ENCODE measurements around the gene PGAP2. TPM values are rescaled to one million over a fixed set of nuclear protein-coding genes. Genes with fewer than 3 reads are reported as not detected.

PGAP2 gene
- total RNA-seq, 1 donor from 2014 or later = 20.3 TPM

DNA sequence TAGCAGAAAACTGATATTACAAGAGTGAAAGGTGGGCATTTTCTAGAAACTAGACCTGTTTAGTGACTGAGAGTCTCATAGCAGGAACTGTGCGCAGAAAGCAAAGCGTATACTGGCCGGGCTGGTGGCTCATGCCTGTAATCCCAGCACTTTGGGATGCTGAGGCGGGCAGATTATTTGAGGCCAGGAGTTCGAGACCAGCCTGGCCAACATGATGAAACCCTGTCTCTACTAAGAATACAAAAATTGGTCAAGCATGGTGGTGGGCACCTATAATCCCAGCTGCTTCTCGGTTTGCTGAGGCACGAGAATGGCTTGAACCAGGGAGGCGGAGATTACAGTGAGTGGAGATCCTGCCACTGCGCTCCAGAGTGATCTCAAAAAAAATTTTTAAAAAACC, 9.2 kb upstream of the PGAP2 start:
- Mint-ChIP-seq H3K9me3 (ENCODE audit: unreplicated experiment) (no peaks in the 10 kb centered on the region), H3K4me1 (ENCODE audit: unreplicated experiment) (peaks cover 30% of the 10 kb centered on the region), H3K4me3 (ENCODE audit: unreplicated experiment) (no peak overlapping the region), H3K27ac (ENCODE audit: unreplicated experiment) (peak overlapping the region; percentile 98), H3K36me3 (ENCODE audit: unreplicated experiment) (no peaks in the 10 kb centered on the region), H3K27me3 (ENCODE audit: unreplicated experiment) (no peaks in the 10 kb centered on the region)
- no peak for TF ChIP-seq CTCF (IDR thresholded peaks at IDR 0.05)
- DNase-seq (ENCODE audit: extremely low spot score, unreplicated experiment) = no peak

DNA sequence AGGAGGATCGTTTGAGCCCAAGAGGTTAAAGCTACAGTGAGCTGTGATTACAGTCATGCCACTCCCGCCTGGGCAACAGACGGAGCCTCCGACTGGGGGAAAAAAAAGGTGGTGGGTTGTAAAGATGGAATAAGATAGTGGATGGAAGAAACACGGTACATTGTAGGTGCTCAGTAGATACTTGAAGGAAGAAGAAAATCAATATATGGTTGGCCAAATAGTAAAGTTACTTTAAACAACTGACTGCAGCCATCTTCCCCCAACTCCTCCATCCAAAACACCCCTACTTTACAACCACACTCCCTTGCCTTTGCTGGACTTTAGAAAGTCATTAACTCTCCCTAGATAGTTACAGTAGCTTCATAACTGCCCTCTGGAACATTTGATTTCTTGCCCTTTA, 8.5 kb upstream of the PGAP2 start:
- Mint-ChIP-seq H3K27ac (ENCODE audit: unreplicated experiment) (no peak overlapping the region), H3K4me3 (ENCODE audit: unreplicated experiment) (no peak overlapping the region), H3K36me3 (ENCODE audit: unreplicated experiment) (no peaks in the 10 kb centered on the region), H3K9me3 (ENCODE audit: unreplicated experiment) (no peaks in the 10 kb centered on the region), H3K4me1 (ENCODE audit: unreplicated experiment) (peaks cover 30% of the 10 kb centered on the region), H3K27me3 (ENCODE audit: unreplicated experiment) (no peaks in the 10 kb centered on the region)
- TF ChIP-seq CTCF (IDR thresholded peaks at IDR 0.05) = no peak
- DNase-seq (ENCODE audit: extremely low spot score, unreplicated experiment) = no peak

- H3K9me3 Mint-ChIP-seq (ENCODE audit: unreplicated experiment) = no peaks in the 10 kb centered on the region
- no peak overlapping the region for H3K27ac Mint-ChIP-seq (ENCODE audit: unreplicated experiment)
- H3K4me3 Mint-ChIP-seq (ENCODE audit: unreplicated experiment) = no peak overlapping the region
- H3K36me3 Mint-ChIP-seq (ENCODE audit: unreplicated experiment) = no peaks in the 10 kb centered on the region
- H3K27me3 Mint-ChIP-seq (ENCODE audit: unreplicated experiment) = no peaks in the 10 kb centered on the region
- H3K4me1 Mint-ChIP-seq (ENCODE audit: unreplicated experiment) = peaks cover 10% of the 10 kb centered on the region
- DNase-seq (ENCODE audit: extremely low spot score, unreplicated experiment) = no peak
- no peak for TF ChIP-seq CTCF (IDR thresholded peaks at IDR 0.05)
Measured at GRCh38 chr11:3802011-3802790, 6.2 kb upstream of the PGAP2 start.

DNA sequence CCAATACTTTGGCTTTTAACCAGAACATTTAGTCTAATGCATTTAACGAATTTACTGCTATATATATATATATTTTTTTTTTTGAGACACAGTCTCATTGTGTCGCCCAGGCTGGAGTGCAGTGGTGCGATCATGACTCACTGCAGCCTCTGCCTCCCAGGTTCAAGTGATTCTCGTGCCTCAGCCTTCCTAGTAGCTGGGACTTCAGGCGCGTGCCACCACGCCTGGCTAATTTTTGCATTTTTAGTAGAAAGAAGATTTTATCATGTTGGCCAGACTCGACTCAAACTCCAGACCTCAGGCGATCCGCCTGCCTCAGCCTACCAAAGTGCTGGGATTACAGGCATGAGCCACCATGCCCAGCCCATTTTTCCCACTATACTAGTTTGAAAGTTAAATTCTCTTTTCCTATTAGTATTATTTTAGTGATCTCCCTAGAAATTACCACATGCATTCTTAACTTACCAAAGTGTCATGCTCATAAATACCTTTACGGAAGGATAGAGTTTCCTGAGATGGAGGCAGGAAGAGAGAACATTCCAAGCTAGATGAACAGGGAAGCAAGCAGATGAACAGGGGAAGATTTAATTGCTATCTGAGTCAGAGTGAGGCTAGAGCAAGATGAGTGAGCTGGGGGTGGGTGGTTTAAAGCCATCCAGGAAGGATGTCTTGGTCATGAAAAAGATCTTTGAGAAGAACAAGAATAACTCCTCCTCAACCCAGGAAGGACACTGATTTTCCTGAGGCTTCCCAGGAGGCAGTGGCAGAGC, 4.4 kb upstream of the PGAP2 start:
- H3K36me3 Mint-ChIP-seq (ENCODE audit: unreplicated experiment) = no peaks in the 10 kb centered on the region
- H3K27me3 Mint-ChIP-seq (ENCODE audit: unreplicated experiment) = no peaks in the 10 kb centered on the region
- H3K27ac Mint-ChIP-seq (ENCODE audit: unreplicated experiment) = no peak overlapping the region
- peaks cover 12% of the 10 kb centered on the region for H3K4me1 Mint-ChIP-seq (ENCODE audit: unreplicated experiment)
- no peaks in the 10 kb centered on the region for H3K9me3 Mint-ChIP-seq (ENCODE audit: unreplicated experiment)
- DNase-seq (ENCODE audit: extremely low spot score, unreplicated experiment) = no peak
- no peak for TF ChIP-seq CTCF (IDR thresholded peaks at IDR 0.05)
- H3K4me3 Mint-ChIP-seq (ENCODE audit: unreplicated experiment) = no peak overlapping the region
